ENCODE data around the gene ALKBH1.
"Not testable (repeated sequence)": the region's sequence is repeated elsewhere in the genome, so short reads cannot be mapped to it uniquely, and the experiment has no call there.

Gene ALKBH1

GRCh38 chr14:77673193-77673592 lies 34.6 kb downstream of the ALKBH1 start:
- Histone ChIP-seq H3K4me1 (ENCODE audit: control insufficient read depth, insufficient read depth, low read length) (no peaks in the 10 kb centered on the region), H3K36me3 (ENCODE audit: control insufficient read depth in 2 of 2, insufficient read depth in 2 of 2, low read length in 2 of 2) (peaks cover 7 to 20% of the 10 kb centered on the region in 2 donors), H3K9ac (ENCODE audit: low read length in 2 of 2) (no peak overlapping the region), H3K4me3 (ENCODE audit: low read length in 2 of 2) (no peak overlapping the region), H3K9me3 (ENCODE audit: control insufficient read depth in 2 of 2, low read length in 2 of 2) (no peaks in the 10 kb centered on the region), H3K27ac (ENCODE audit: low read length) (no peak overlapping the region), H3K27me3 (ENCODE audit: control insufficient read depth in 1 of 2, insufficient read depth in 2 of 2, low read length in 2 of 2) (no peaks in the 10 kb centered on the region)

GRCh38 chr14:77667331-77667730 lies 40.5 kb downstream of the ALKBH1 start:
- Histone ChIP-seq H3K27ac (ENCODE audit: low read length) (no peak overlapping the region), H3K27me3 (ENCODE audit: control insufficient read depth in 1 of 2, insufficient read depth in 2 of 2, low read length in 2 of 2) (no peaks in the 10 kb centered on the region), H3K36me3 (ENCODE audit: control insufficient read depth in 2 of 2, insufficient read depth in 2 of 2, low read length in 2 of 2) (no peaks in the 10 kb centered on the region), H3K9me3 (ENCODE audit: control insufficient read depth in 2 of 2, low read length in 2 of 2) (no peaks in the 10 kb centered on the region), H3K9ac (ENCODE audit: low read length in 2 of 2) (no peak overlapping the region), H3K4me3 (ENCODE audit: low read length in 2 of 2) (no peak overlapping the region), H3K4me1 (ENCODE audit: control insufficient read depth, insufficient read depth, low read length) (no peaks in the 10 kb centered on the region)

GRCh38 chr14:77663293-77663692 lies 44.5 kb downstream of the ALKBH1 start:
- Histone ChIP-seq H3K9ac (ENCODE audit: low read length in 2 of 2) (no peak overlapping the region), H3K36me3 (ENCODE audit: control insufficient read depth in 2 of 2, insufficient read depth in 2 of 2, low read length in 2 of 2) (no peaks in the 10 kb centered on the region), H3K27me3 (ENCODE audit: control insufficient read depth in 1 of 2, insufficient read depth in 2 of 2, low read length in 2 of 2) (peaks cover 2 to 5% of the 10 kb centered on the region in 2 donors), H3K4me1 (ENCODE audit: control insufficient read depth, insufficient read depth, low read length) (no peaks in the 10 kb centered on the region), H3K27ac (ENCODE audit: low read length) (no peak overlapping the region), H3K4me3 (ENCODE audit: low read length in 2 of 2) (no peak overlapping the region), H3K9me3 (ENCODE audit: control insufficient read depth in 2 of 2, low read length in 2 of 2) (no peaks in the 10 kb centered on the region)

GRCh38 chr14:77661562-77661961 lies 46.3 kb downstream of the ALKBH1 start:
- H3K4me3 ChIP-seq (ENCODE audit: low read length in 2 of 2); H3K27ac ChIP-seq (ENCODE audit: low read length); H3K9ac ChIP-seq (ENCODE audit: low read length in 2 of 2); H3K4me1 ChIP-seq (ENCODE audit: control insufficient read depth, insufficient read depth, low read length); H3K27me3 ChIP-seq (ENCODE audit: control insufficient read depth in 1 of 2, insufficient read depth in 2 of 2, low read length in 2 of 2); H3K36me3 ChIP-seq (ENCODE audit: control insufficient read depth in 2 of 2, insufficient read depth in 2 of 2, low read length in 2 of 2); H3K9me3 ChIP-seq (ENCODE audit: control insufficient read depth in 2 of 2, low read length in 2 of 2): not testable (repeated sequence)

- H3K27me3 ChIP-seq (ENCODE audit: control insufficient read depth in 1 of 2, insufficient read depth in 2 of 2, low read length in 2 of 2): peaks cover 2 to 5% of the 10 kb centered on the region in 2 donors
- H3K4me3 ChIP-seq (ENCODE audit: low read length in 2 of 2): no peak overlapping the region
- H3K4me1 ChIP-seq (ENCODE audit: control insufficient read depth, insufficient read depth, low read length): no peaks in the 10 kb centered on the region
- H3K36me3 ChIP-seq (ENCODE audit: control insufficient read depth in 2 of 2, insufficient read depth in 2 of 2, low read length in 2 of 2): no peaks in the 10 kb centered on the region
- no peak overlapping the region for H3K27ac ChIP-seq (ENCODE audit: low read length)
- no peaks in the 10 kb centered on the region for H3K9me3 ChIP-seq (ENCODE audit: control insufficient read depth in 2 of 2, low read length in 2 of 2)
- no peak overlapping the region for H3K9ac ChIP-seq (ENCODE audit: low read length in 2 of 2)
Measured at GRCh38 chr14:77660754-77661153, 47.1 kb downstream of the ALKBH1 start.

- H3K27me3 ChIP-seq (ENCODE audit: control insufficient read depth in 1 of 2, insufficient read depth in 2 of 2, low read length in 2 of 2): peaks cover 2 to 5% of the 10 kb centered on the region in 2 donors
- no peaks in the 10 kb centered on the region for H3K36me3 ChIP-seq (ENCODE audit: control insufficient read depth in 2 of 2, insufficient read depth in 2 of 2, low read length in 2 of 2)
- no peak overlapping the region for H3K9ac ChIP-seq (ENCODE audit: low read length in 2 of 2)
- H3K4me1 ChIP-seq (ENCODE audit: control insufficient read depth, insufficient read depth, low read length): no peaks in the 10 kb centered on the region
- no peak overlapping the region for H3K27ac ChIP-seq (ENCODE audit: low read length)
- H3K4me3 ChIP-seq (ENCODE audit: low read length in 2 of 2): no peak overlapping the region
- H3K9me3 ChIP-seq (ENCODE audit: control insufficient read depth in 2 of 2, low read length in 2 of 2): no peaks in the 10 kb centered on the region
Measured at GRCh38 chr14:77659831-77660230, 48.0 kb downstream of the ALKBH1 start.

GRCh38 chr14:77657280-77657679 lies 50.5 kb downstream of the ALKBH1 start:
- Histone ChIP-seq H3K9ac (ENCODE audit: low read length in 2 of 2) (no peak overlapping the region), H3K4me3 (ENCODE audit: low read length in 2 of 2) (no peak overlapping the region), H3K36me3 (ENCODE audit: control insufficient read depth in 2 of 2, insufficient read depth in 2 of 2, low read length in 2 of 2) (no peaks in the 10 kb centered on the region), H3K4me1 (ENCODE audit: control insufficient read depth, insufficient read depth, low read length) (no peaks in the 10 kb centered on the region), H3K9me3 (ENCODE audit: control insufficient read depth in 2 of 2, low read length in 2 of 2) (no peaks in the 10 kb centered on the region), H3K27ac (ENCODE audit: low read length) (no peak overlapping the region), H3K27me3 (ENCODE audit: control insufficient read depth in 1 of 2, insufficient read depth in 2 of 2, low read length in 2 of 2) (peaks cover 3 to 5% of the 10 kb centered on the region in 2 donors)

- Histone ChIP-seq H3K9ac (ENCODE audit: low read length in 2 of 2) (no peak overlapping the region), H3K27me3 (ENCODE audit: control insufficient read depth in 1 of 2, insufficient read depth in 2 of 2, low read length in 2 of 2) (peaks cover 3 to 5% of the 10 kb centered on the region in 2 donors), H3K4me1 (ENCODE audit: control insufficient read depth, insufficient read depth, low read length) (no peaks in the 10 kb centered on the region), H3K36me3 (ENCODE audit: control insufficient read depth in 2 of 2, insufficient read depth in 2 of 2, low read length in 2 of 2) (no peaks in the 10 kb centered on the region), H3K27ac (ENCODE audit: low read length) (no peak overlapping the region), H3K9me3 (ENCODE audit: control insufficient read depth in 2 of 2, low read length in 2 of 2) (no peaks in the 10 kb centered on the region), H3K4me3 (ENCODE audit: low read length in 2 of 2) (no peak overlapping the region)
Measured at GRCh38 chr14:77654001-77654441, 53.8 kb downstream of the ALKBH1 start.

- Histone ChIP-seq H3K36me3 (ENCODE audit: control insufficient read depth in 2 of 2, insufficient read depth in 2 of 2, low read length in 2 of 2) (no peaks in the 10 kb centered on the region), H3K27me3 (ENCODE audit: control insufficient read depth in 1 of 2, insufficient read depth in 2 of 2, low read length in 2 of 2) (peaks cover 0 to 2% of the 10 kb centered on the region in 2 donors), H3K4me3 (ENCODE audit: low read length in 2 of 2) (no peak overlapping the region)
Measured at GRCh38 chr14:77649326-77649725, 58.5 kb downstream of the ALKBH1 start.

GRCh38 chr14:77648520-77649200 lies 59.2 kb downstream of the ALKBH1 start:
- no peaks in the 10 kb centered on the region for H3K27me3 ChIP-seq (ENCODE audit: control insufficient read depth in 1 of 2, insufficient read depth in 2 of 2, low read length in 2 of 2)
- H3K4me1 ChIP-seq (ENCODE audit: control insufficient read depth, insufficient read depth, low read length): no peaks in the 10 kb centered on the region
- H3K9me3 ChIP-seq (ENCODE audit: control insufficient read depth in 2 of 2, low read length in 2 of 2): no peaks in the 10 kb centered on the region
- no peaks in the 10 kb centered on the region for H3K36me3 ChIP-seq (ENCODE audit: control insufficient read depth in 2 of 2, insufficient read depth in 2 of 2, low read length in 2 of 2)
- no peak overlapping the region for H3K4me3 ChIP-seq (ENCODE audit: low read length in 2 of 2)
- no peak overlapping the region for H3K27ac ChIP-seq (ENCODE audit: low read length)
- no peak overlapping the region for H3K9ac ChIP-seq (ENCODE audit: low read length in 2 of 2)

More at GRCh38 chr14:77649326-77649725, 58.5 kb downstream of the ALKBH1 start:
- Histone ChIP-seq H3K9me3 (ENCODE audit: control insufficient read depth in 2 of 2, low read length in 2 of 2) (no peaks in the 10 kb centered on the region), H3K27ac (ENCODE audit: low read length) (no peak overlapping the region), H3K9ac (ENCODE audit: low read length in 2 of 2) (no peak overlapping the region), H3K4me1 (ENCODE audit: control insufficient read depth, insufficient read depth, low read length) (no peaks in the 10 kb centered on the region)

GRCh38 chr14:77647853-77648252 lies 60.0 kb downstream of the ALKBH1 start:
- H3K27ac ChIP-seq (ENCODE audit: low read length): no peak overlapping the region

More at GRCh38 chr14:77647853-77648252, 60.0 kb downstream of the ALKBH1 start:
- Histone ChIP-seq H3K4me3 (ENCODE audit: low read length in 2 of 2) (no peak overlapping the region), H3K9me3 (ENCODE audit: control insufficient read depth in 2 of 2, low read length in 2 of 2) (no peaks in the 10 kb centered on the region), H3K9ac (ENCODE audit: low read length in 2 of 2) (no peak overlapping the region), H3K27me3 (ENCODE audit: control insufficient read depth in 1 of 2, insufficient read depth in 2 of 2, low read length in 2 of 2) (no peaks in the 10 kb centered on the region), H3K4me1 (ENCODE audit: control insufficient read depth, insufficient read depth, low read length) (no peaks in the 10 kb centered on the region), H3K36me3 (ENCODE audit: control insufficient read depth in 2 of 2, insufficient read depth in 2 of 2, low read length in 2 of 2) (no peaks in the 10 kb centered on the region)

All from stomach smooth muscle (tissue), 2 donors.